GM23338 (cell line): Measurements from ENCODE around the gene PRSS8. TPM values are rescaled to one million over a fixed set of nuclear protein-coding genes. Genes with fewer than 3 reads are reported as not detected.

ENCODE experiments used
- ATAC-seq: fragments of 200-7000 bp; cut with Tn5 transposase; 3 replicates; pipeline ENCODE4 v1.9.1; 2020
- DNase-seq: peaks from one replicate; pipeline ENCODE4 v3.0.0-alpha.2; 2015; ENCODE audit warnings: low spot score
- H2AFZ ChIP-seq: fragments of 200-600 bp; sonication (generic); 2 replicates; pipeline ENCODE4 v1.8.0; 2016; ENCODE audit warnings: antibody characterized with exemption, mild to moderate bottlenecking, moderate library complexity
- H3F3A ChIP-seq: fragments of 200-600 bp; sonication (generic); replicated peaks from 2 replicates; pipeline ENCODE4 v1.8.0; 2017; ENCODE audit warnings: antibody characterized with exemption, mixed run types, low read depth
- H3K27ac ChIP-seq: fragments of 200-600 bp; sonication (generic); 2 replicates; pipeline ENCODE4 v1.6.1; 2016; ENCODE audit warnings: low read depth
- H3K27me3 ChIP-seq: fragments of 200-600 bp; sonication (generic); 2 replicates; pipeline ENCODE4 v1.8.0; 2016; ENCODE audit warnings: mild to moderate bottlenecking, mixed run types, moderate library complexity; ENCODE audit not compliant: insufficient read depth
- H3K36me3 ChIP-seq: fragments of 200-600 bp; sonication (generic); 2 replicates; pipeline ENCODE4 v1.8.0; 2016; ENCODE audit warnings: mild to moderate bottlenecking; ENCODE audit not compliant: insufficient read depth
- H3K4me1 ChIP-seq: fragments of 200-600 bp; sonication (generic); 2 replicates; pipeline ENCODE4 v1.8.0; 2016; ENCODE audit warnings: mild to moderate bottlenecking, moderate library complexity; ENCODE audit not compliant: insufficient read depth
- H3K4me2 ChIP-seq: fragments of 200-600 bp; sonication (generic); 2 replicates; pipeline ENCODE4 v1.7.1; 2017; ENCODE audit warnings: mixed run types
- H3K4me3 ChIP-seq: fragments of 200-600 bp; sonication (generic); 2 replicates; pipeline ENCODE4 v1.6.1; 2016; ENCODE audit warnings: mixed run types
- H3K79me2 ChIP-seq: fragments of 200-600 bp; sonication (generic); replicated peaks from 2 replicates; pipeline ENCODE4 v1.8.0; 2017; ENCODE audit warnings: mild to moderate bottlenecking; ENCODE audit not compliant: insufficient read depth
- H3K9me2 ChIP-seq: fragments of 200-600 bp; sonication (generic); 2 replicates; pipeline ENCODE4 v1.8.0; 2017; ENCODE audit not compliant: insufficient read depth
- H4K20me1 ChIP-seq: fragments of 200-600 bp; sonication (generic); replicated peaks from 2 replicates; pipeline ENCODE4 v1.8.0; 2017; ENCODE audit warnings: mild to moderate bottlenecking; ENCODE audit not compliant: insufficient read depth
- H3K27ac Mint-ChIP-seq: 2 replicates; pipeline ENCODE4 v1.8.0; 2020; ENCODE audit warnings: inconsistent platforms, mild to moderate bottlenecking, moderate library complexity, mixed read lengths
- H3K27me3 Mint-ChIP-seq: 3 replicates; pipeline ENCODE4 v1.8.0; 2022; ENCODE audit warnings: low read depth, mild to moderate bottlenecking, moderate library complexity, mixed read lengths, inconsistent platforms; ENCODE audit not compliant: insufficient read depth, poor library complexity
- H3K36me3 Mint-ChIP-seq: 3 replicates; pipeline ENCODE4 v1.8.0; 2021; ENCODE audit warnings: low read depth, mild to moderate bottlenecking, inconsistent platforms, moderate library complexity, mixed read lengths
- H3K4me1 Mint-ChIP-seq: 3 replicates; pipeline ENCODE4 v1.8.0; 2020; ENCODE audit warnings: mild to moderate bottlenecking, inconsistent platforms, mixed read lengths
- H3K4me3 Mint-ChIP-seq: 3 replicates; pipeline ENCODE4 v1.8.0; 2021; ENCODE audit warnings: moderate library complexity, mild to moderate bottlenecking, inconsistent platforms, mixed read lengths
- H3K9me3 Mint-ChIP-seq: 3 replicates; pipeline ENCODE4 v1.8.0; 2020; ENCODE audit warnings: moderate library complexity, mild to moderate bottlenecking, inconsistent platforms, mixed read lengths
- CTCF ChIP-seq, 2 experiments: fragments of 200-600 bp in 1 of 2; sonication (generic) in 1 of 2; conservative IDR thresholded peaks; 2 replicates each; pipeline versions ENCODE4 v1.5.1 to v1.6.1; 2016 to 2017; ENCODE audit warnings: antibody characterized with exemption in 2 of 2, low read depth in 2 of 2, mild to moderate bottlenecking in 2 of 2, moderate library complexity in 1 of 2
- ETS1 ChIP-seq: IDR thresholded peaks from 2 replicates; pipeline ENCODE4 v1.6.1; 2016; ENCODE audit warnings: antibody characterized with exemption
- EZH2 ChIP-seq: fragments of 200-600 bp; sonication (generic); IDR thresholded peaks from one replicate; pipeline ENCODE4 v1.8.0; 2017; ENCODE audit warnings: antibody characterized with exemption, mild to moderate bottlenecking, low read depth; ENCODE audit not compliant: unreplicated experiment
- EZH2phosphoT487 ChIP-seq: fragments of 200-600 bp; sonication (generic); IDR thresholded peaks from one replicate; pipeline ENCODE4 v1.8.1; 2018; ENCODE audit warnings: antibody characterized with exemption; ENCODE audit not compliant: unreplicated experiment
- JUNB ChIP-seq: IDR thresholded peaks from one replicate; pipeline ENCODE4 v1.6.1; 2016; ENCODE audit warnings: antibody characterized with exemption; ENCODE audit not compliant: unreplicated experiment
- NANOG ChIP-seq: IDR thresholded peaks from 2 replicates; pipeline ENCODE4 v1.6.1; 2016; ENCODE audit warnings: antibody characterized with exemption, borderline replicate concordance
- POLR2AphosphoS5 ChIP-seq: IDR thresholded peaks from 2 replicates; pipeline ENCODE4 v1.6.1; 2016; ENCODE audit warnings: antibody characterized with exemption, low read depth
- REST ChIP-seq: IDR thresholded peaks from one replicate; pipeline ENCODE4 v1.6.1; 2018; ENCODE audit warnings: antibody characterized with exemption; ENCODE audit not compliant: unreplicated experiment
- ZNF114 ChIP-seq: fragments of 250-450 bp; sonication (Bioruptor Pico); IDR thresholded peaks from 2 replicates; pipeline ENCODE4 v1.5.0; 2020; ENCODE audit warnings: mild to moderate bottlenecking, moderate library complexity
- ZNF331 ChIP-seq: fragments of 250-450 bp; sonication (Bioruptor Pico); IDR thresholded peaks from 2 replicates; pipeline ENCODE4 v1.5.0; 2020; ENCODE audit warnings: low read depth, mild to moderate bottlenecking, moderate library complexity
- polyA plus RNA-seq: library from polyadenylated mRNA; unstranded; fragments of >200 nt; fragmentation: Nextera tagmentation; extraction: Ambion mirVana; gene quantifications from 2 replicates; pipeline ENCODE4 v1.2.1, GENCODE V29; 2016
- total RNA-seq: library from RNA; depleted of rRNA; stranded (reverse); fragments of >200 nt; shearing (Covaris generic); gene quantifications from 2 replicates; pipeline ENCODE4 v1.2.3, GENCODE V29; 2014

The PRSS8 gene
- total and polyA plus RNA-seq, 2 experiments from 2014 or later = 65.3 to 75.9 TPM

- TF ChIP-seq REST (no peak), POLR2AphosphoS5 (no peak), NANOG (no peak), ZNF331 (CRISPR knock-in tag) (no peak), CTCF (conservative IDR thresholded peaks at IDR 0.05; ENCODE audit: low read depth in 2 of 2) (no peak), ETS1 (no peak), EZH2 (no peak)
Observed at GRCh38 chr16:31112711-31113110, 22.8 kb downstream of the PRSS8 start (continued).

GRCh38 chr16:31111881-31112466 is 23.6 kb downstream of the PRSS8 start:
- ATAC-seq = no peak
- peaks cover 9% of the 10 kb centered on the region; the same call in 1 of the 3 replicates for H3K4me1 Mint-ChIP-seq
- Histone ChIP-seq H3K4me2 (no peak overlapping the region), H3K4me3 (no peak overlapping the region), H3K27me3 (no peaks in the 10 kb centered on the region), H3K36me3 (no peaks in the 10 kb centered on the region), H4K20me1 (peaks cover 7% of the 10 kb centered on the region), H3K4me1 (peaks cover 6% of the 10 kb centered on the region; the same call in 1 of the 2 replicates), H3K27ac (no peak overlapping the region), H3K79me2 (no peaks in the 10 kb centered on the region; the same call in 1 of the 2 replicates), H2AFZ (no peak overlapping the region), H3K9me2 (no peaks in the 10 kb centered on the region), H3F3A (peaks cover 15% of the 10 kb centered on the region; the same call in 1 of the 2 replicates)
- H3K9me3 Mint-ChIP-seq = no peaks in the 10 kb centered on the region; the same call in 1 of the 3 replicates
- no peak overlapping the region for H3K4me3 Mint-ChIP-seq
- H3K27ac Mint-ChIP-seq = no peak overlapping the region
- DNase-seq = no peak
- H3K36me3 Mint-ChIP-seq = peaks cover 30% of the 10 kb centered on the region
- no peak for TF ChIP-seq REST
- no peak for TF ChIP-seq EZH2phosphoT487
- no peak for TF ChIP-seq ZNF331 (CRISPR knock-in tag)
- no peak for TF ChIP-seq JUNB
- TF ChIP-seq ZNF114 (CRISPR knock-in tag) = no peak
- peaks cover 17% of the 10 kb centered on the region for H3K27me3 Mint-ChIP-seq
